Measurements from ENCODE around the gene EFNA4. TPM values are rescaled to one million over a fixed set of nuclear protein-coding genes. Genes with fewer than 3 reads are reported as not detected.
"Not testable (repeated sequence)": the region's sequence is repeated elsewhere in the genome, so short reads cannot be mapped to it uniquely, and the experiment has no call there.

Gene EFNA4
- total RNA-seq, 1 donor from 2014 or later, result 10.7 TPM

GRCh38 chr1:155116113-155116764 is 52.7 kb downstream of the EFNA4 start:
- H3K27ac ChIP-seq, result no peak overlapping the region
- TF ChIP-seq EZH2 (IDR thresholded peaks at IDR 0.05), result no peak
- no peak for TF ChIP-seq CTCF (IDR thresholded peaks at IDR 0.05)
- no peak for TF ChIP-seq EZH2phosphoT487 (IDR thresholded peaks at IDR 0.05)
- no peaks in the 10 kb centered on the region for H4K20me1 ChIP-seq (ENCODE audit: low read depth)
- H3K27me3 Mint-ChIP-seq (ENCODE audit: insufficient read depth, low read depth), result peaks cover 14% of the 10 kb centered on the region
- no peaks in the 10 kb centered on the region for H3K36me3 ChIP-seq
- peaks cover 5% of the 10 kb centered on the region for H3F3A ChIP-seq (ENCODE audit: low read depth)
- no peaks in the 10 kb centered on the region for H3K36me3 Mint-ChIP-seq
- peaks cover 31% of the 10 kb centered on the region for H3K27me3 ChIP-seq
- H3K4me1 Mint-ChIP-seq, result peaks cover 5% of the 10 kb centered on the region
- no peaks in the 10 kb centered on the region for H3K4me1 ChIP-seq
- H3K9me3 Mint-ChIP-seq, result no peaks in the 10 kb centered on the region
- H3K4me2 ChIP-seq, result no peak overlapping the region
- no peak for DNase-seq (ENCODE audit: low spot score)
- H3K79me2 ChIP-seq (ENCODE audit: low read depth), result no peaks in the 10 kb centered on the region
- H3K4me3 Mint-ChIP-seq, result peak overlapping the region; percentile 3
- H3K4me3 ChIP-seq, result no peak overlapping the region
- H3K9ac ChIP-seq, result no peak overlapping the region
- H3K9me3 ChIP-seq (ENCODE audit: low read depth), result no peaks in the 10 kb centered on the region
- H2AFZ ChIP-seq (replicated peaks), result no peak overlapping the region
- no peak overlapping the region for H3K27ac Mint-ChIP-seq

GRCh38 chr1:155117610-155118009 is 54.1 kb downstream of the EFNA4 start:
- Histone ChIP-seq H3K4me1 (no peaks in the 10 kb centered on the region), H3K79me2 (ENCODE audit: low read depth) (no peaks in the 10 kb centered on the region), H3K4me3 (no peak overlapping the region), H3K4me2 (no peak overlapping the region), H3F3A (ENCODE audit: low read depth) (peaks cover 5% of the 10 kb centered on the region), H3K27ac (no peak overlapping the region), H3K27me3 (peaks cover 42% of the 10 kb centered on the region), H2AFZ (replicated peaks) (no peak overlapping the region), H3K36me3 (no peaks in the 10 kb centered on the region), H3K9me3 (ENCODE audit: low read depth) (no peaks in the 10 kb centered on the region), H4K20me1 (ENCODE audit: low read depth) (no peaks in the 10 kb centered on the region), H3K9ac (no peak overlapping the region)
- Mint-ChIP-seq H3K27ac (no peak overlapping the region), H3K36me3 (no peaks in the 10 kb centered on the region), H3K27me3 (ENCODE audit: insufficient read depth, low read depth) (peaks cover 15% of the 10 kb centered on the region), H3K9me3 (no peaks in the 10 kb centered on the region), H3K4me1 (peaks cover 6% of the 10 kb centered on the region), H3K4me3 (peak overlapping the region; percentile 38)
- no peak for DNase-seq (ENCODE audit: low spot score)
- TF ChIP-seq EZH2 (IDR thresholded peaks at IDR 0.05), result no peak
- no peak for TF ChIP-seq EZH2phosphoT487 (IDR thresholded peaks at IDR 0.05)
- no peak for TF ChIP-seq CTCF (IDR thresholded peaks at IDR 0.05)

GRCh38 chr1:155118090-155118489 is 54.5 kb downstream of the EFNA4 start:
- not testable (repeated sequence) for H4K20me1 ChIP-seq (ENCODE audit: low read depth); H3F3A ChIP-seq (ENCODE audit: low read depth); H3K4me1 Mint-ChIP-seq; H3K9ac ChIP-seq; H3K27ac ChIP-seq; H3K4me3 Mint-ChIP-seq; H3K9me3 ChIP-seq (ENCODE audit: low read depth); H3K36me3 ChIP-seq; H3K4me2 ChIP-seq; H3K36me3 Mint-ChIP-seq; H3K4me1 ChIP-seq; H3K9me3 Mint-ChIP-seq; H3K79me2 ChIP-seq (ENCODE audit: low read depth); H3K4me3 ChIP-seq; DNase-seq (ENCODE audit: low spot score); H2AFZ ChIP-seq (replicated peaks); H3K27ac Mint-ChIP-seq
- H3K27me3 ChIP-seq, result peaks cover 47% of the 10 kb centered on the region
- H3K27me3 Mint-ChIP-seq (ENCODE audit: insufficient read depth, low read depth), result peaks cover 19% of the 10 kb centered on the region

Other genes starting within 250 kb of the EFNA4 start
- gene KCNN3, start 193.5 kb upstream of the EFNA4 start, total RNA-seq (ENCODE audit: low replicate concordance), result 4.3 and 4.7 TPM in 2 replicates
- 4.3 and 12.7 TPM in 2 replicates for gene PMVK, start 127.0 kb upstream of the EFNA4 start, total RNA-seq (ENCODE audit: low replicate concordance)
- gene PBXIP1, start 107.6 kb upstream of the EFNA4 start, total RNA-seq (ENCODE audit: low replicate concordance), result 21.4 and 64.0 TPM in 2 replicates
- gene PYGO2, start 102.0 kb upstream of the EFNA4 start, total RNA-seq (ENCODE audit: low replicate concordance), result 32.1 and 48.1 TPM in 2 replicates
- gene SHC1, start 93.0 kb upstream of the EFNA4 start, total RNA-seq (ENCODE audit: low replicate concordance), result 69.0 and 86.5 TPM in 2 replicates
- 210 and 297 TPM in 2 replicates for gene CKS1B, start 89.1 kb upstream of the EFNA4 start, total RNA-seq (ENCODE audit: low replicate concordance)
- 19.3 and 47.4 TPM in 2 replicates for gene FLAD1, start 80.4 kb upstream of the EFNA4 start, total RNA-seq (ENCODE audit: low replicate concordance)
- gene LENEP, start 70.2 kb upstream of the EFNA4 start, total RNA-seq (ENCODE audit: low replicate concordance), result not detected in 2 replicates
- 4.7 and 15.7 TPM in 2 replicates for gene ZBTB7B, start 60.9 kb upstream of the EFNA4 start, total RNA-seq (ENCODE audit: low replicate concordance)
- gene DCST2, start 30.0 kb upstream of the EFNA4 start, total RNA-seq (ENCODE audit: low replicate concordance), result 1.8 and 2.0 TPM in 2 replicates
- gene DCST1, start 29.9 kb upstream of the EFNA4 start, total RNA-seq (ENCODE audit: low replicate concordance), result not detected in 2 replicates
- 15.7 and 44.9 TPM in 2 replicates for gene ADAM15, start 12.4 kb upstream of the EFNA4 start, total RNA-seq (ENCODE audit: low replicate concordance)
- 4.0 and 9.6 TPM in 2 replicates for gene EFNA3, start 15.1 kb downstream of the EFNA4 start, total RNA-seq (ENCODE audit: low replicate concordance)
- gene EFNA1, start 64.1 kb downstream of the EFNA4 start, total RNA-seq (ENCODE audit: low replicate concordance), result 0.34 and 0.65 TPM in 2 replicates
- gene SLC50A1, start 72.1 kb downstream of the EFNA4 start, total RNA-seq (ENCODE audit: low replicate concordance), result 14.4 and 29.0 TPM in 2 replicates
- gene DPM3, start 76.8 kb downstream of the EFNA4 start, total RNA-seq (ENCODE audit: low replicate concordance), result 16.8 and 133 TPM in 2 replicates
- gene KRTCAP2, start 109.6 kb downstream of the EFNA4 start, total RNA-seq (ENCODE audit: low replicate concordance), result 37.8 and 100 TPM in 2 replicates
- gene TRIM46, start 110.1 kb downstream of the EFNA4 start, total RNA-seq (ENCODE audit: low replicate concordance), result 3.9 and 10.2 TPM in 2 replicates
- gene THBS3, start 144.2 kb downstream of the EFNA4 start, total RNA-seq (ENCODE audit: low replicate concordance), result 19.3 and 30.4 TPM in 2 replicates
- 25.6 and 46.5 TPM in 2 replicates for gene MTX1, start 145.0 kb downstream of the EFNA4 start, total RNA-seq (ENCODE audit: low replicate concordance)
- 4.8 and 14.9 TPM in 2 replicates for gene ENTREP3, start 191.7 kb downstream of the EFNA4 start, total RNA-seq (ENCODE audit: low replicate concordance)
- 21.8 and 44.8 TPM in 2 replicates for gene SCAMP3, start 198.6 kb downstream of the EFNA4 start, total RNA-seq (ENCODE audit: low replicate concordance)
- gene CLK2, start 209.8 kb downstream of the EFNA4 start, total RNA-seq (ENCODE audit: low replicate concordance), result 41.7 and 62.2 TPM in 2 replicates
- 1.9 and 5.9 TPM in 2 replicates for gene HCN3, start 213.7 kb downstream of the EFNA4 start, total RNA-seq (ENCODE audit: low replicate concordance)
- 0.53 and 0.54 TPM in 2 replicates for gene PKLR, start 237.7 kb downstream of the EFNA4 start, total RNA-seq (ENCODE audit: low replicate concordance)
- 215 and 266 TPM in 2 replicates for gene FDPS, start 245.1 kb downstream of the EFNA4 start, total RNA-seq (ENCODE audit: low replicate concordance)